ENCODE data around the gene CASD1. TPM values are rescaled to one million over a fixed set of nuclear protein-coding genes. Genes with fewer than 3 reads are reported as not detected.

CASD1 gene
- total and polyA plus RNA-seq, 10 donors, result 11.3 to 39.0 (median 28.5) TPM

DNA sequence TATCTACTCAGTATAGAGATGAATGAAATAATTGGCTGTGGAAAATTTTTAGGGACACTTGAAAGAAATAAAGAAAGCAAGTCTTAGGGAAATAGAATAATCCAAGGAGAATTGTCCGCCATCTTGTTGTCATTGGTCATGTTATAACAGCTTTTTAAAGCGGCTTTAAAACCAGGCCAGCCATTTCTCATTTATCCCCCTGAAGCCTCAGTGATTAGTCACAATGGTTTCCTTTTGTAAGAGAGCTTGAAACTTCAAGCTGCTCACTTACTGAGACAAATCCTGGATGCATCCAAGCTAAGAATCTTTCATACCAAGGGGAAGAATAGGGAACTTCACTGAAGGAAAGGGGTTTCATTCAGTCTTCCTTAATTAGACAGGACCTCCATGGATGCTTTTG, 78.5 kb downstream of the CASD1 start:
- intact Hi-C loops (cut with DNase I; ENCODE audit: low total_unique reads), result no loop called here

DNA sequence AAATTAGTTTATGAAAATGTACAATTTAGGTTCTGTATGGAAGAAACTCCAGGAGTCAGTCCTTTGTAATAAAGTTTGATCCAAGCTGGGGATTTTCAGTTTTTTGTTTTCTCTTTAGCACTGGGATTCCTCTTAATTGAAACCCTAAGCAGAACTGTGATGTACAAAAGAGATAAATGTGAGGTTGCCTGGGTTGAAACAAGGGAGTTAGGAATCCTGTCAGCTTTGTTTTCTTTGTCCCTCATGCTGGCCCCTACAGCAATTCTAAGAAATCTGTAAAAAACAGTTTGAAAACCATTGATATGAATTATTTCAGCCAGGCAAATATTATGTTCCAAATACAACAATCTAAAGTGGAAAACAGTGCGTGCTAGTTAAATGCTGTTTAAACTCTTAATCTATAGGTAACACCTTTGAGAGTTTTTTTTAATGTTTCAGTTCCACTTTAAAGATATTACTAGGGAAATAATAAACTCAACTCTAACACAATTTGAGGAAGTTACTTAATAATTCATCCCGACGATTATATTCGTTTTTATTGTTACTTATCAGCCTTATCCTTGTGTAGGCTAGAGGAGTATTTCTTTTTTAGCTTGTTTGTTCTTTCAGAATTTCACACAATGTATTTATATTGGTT, 81.0 kb downstream of the CASD1 start:
- Histone ChIP-seq H3K9me3 (no peaks in the 10 kb centered on the region), H3K4me3 (peak overlapping the region in 1 of 8 donors; percentile 27), H3K27ac (peak overlapping the region in 2 of 8 donors; percentile 20 to 24), H3K36me3 (peaks cover 0 to 20% (median 2%) of the 10 kb centered on the region in 6 donors), H3K27me3 (replicated peaks in 1 of 7) (no peaks in the 10 kb centered on the region), H3K4me1 (peaks cover 0 to 5% (median 0%) of the 10 kb centered on the region in 6 donors)
- no peak for DNase-seq
- WGBS, 5 donors, result 16 to 36% (median 23%) methylated on average over 4 of the region's 4 CpGs
- TF ChIP-seq POLR2AphosphoS5 (IDR thresholded peaks at IDR 0.05) (no peak), POLR2A (IDR thresholded peaks at IDR 0.05) (no peak)
- TF ChIP-seq, protein P1, sequence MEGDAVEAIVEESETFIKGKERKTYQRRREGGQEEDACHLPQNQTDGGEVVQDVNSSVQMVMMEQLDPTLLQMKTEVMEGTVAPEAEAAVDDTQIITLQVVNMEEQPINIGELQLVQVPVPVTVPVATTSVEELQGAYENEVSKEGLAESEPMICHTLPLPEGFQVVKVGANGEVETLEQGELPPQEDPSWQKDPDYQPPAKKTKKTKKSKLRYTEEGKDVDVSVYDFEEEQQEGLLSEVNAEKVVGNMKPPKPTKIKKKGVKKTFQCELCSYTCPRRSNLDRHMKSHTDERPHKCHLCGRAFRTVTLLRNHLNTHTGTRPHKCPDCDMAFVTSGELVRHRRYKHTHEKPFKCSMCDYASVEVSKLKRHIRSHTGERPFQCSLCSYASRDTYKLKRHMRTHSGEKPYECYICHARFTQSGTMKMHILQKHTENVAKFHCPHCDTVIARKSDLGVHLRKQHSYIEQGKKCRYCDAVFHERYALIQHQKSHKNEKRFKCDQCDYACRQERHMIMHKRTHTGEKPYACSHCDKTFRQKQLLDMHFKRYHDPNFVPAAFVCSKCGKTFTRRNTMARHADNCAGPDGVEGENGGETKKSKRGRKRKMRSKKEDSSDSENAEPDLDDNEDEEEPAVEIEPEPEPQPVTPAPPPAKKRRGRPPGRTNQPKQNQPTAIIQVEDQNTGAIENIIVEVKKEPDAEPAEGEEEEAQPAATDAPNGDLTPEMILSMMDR (IDR thresholded peaks at IDR 0.05 in 8 of 11, conservative IDR thresholded peaks at IDR 0.05 in 3 of 11), result no peak
- intact Hi-C loops (cut with DNase I; ENCODE audit: low total_unique reads), result no loop called here

More for the DNA sequence above, 78.5 kb downstream of the CASD1 start:
- peaks cover 0 to 22% (median 2%) of the 10 kb centered on the region in 6 donors for H3K36me3 ChIP-seq
- no peak for DNase-seq
- H3K4me1 ChIP-seq, result peaks cover 0 to 5% (median 0%) of the 10 kb centered on the region in 6 donors
- TF ChIP-seq POLR2A (IDR thresholded peaks at IDR 0.05), result no peak
- no peak for TF ChIP-seq POLR2AphosphoS5 (IDR thresholded peaks at IDR 0.05)
- TF ChIP-seq, protein P1 (IDR thresholded peaks at IDR 0.05 in 8 of 11, conservative IDR thresholded peaks at IDR 0.05 in 3 of 11), result no peak
- no peak overlapping the region for H3K27ac ChIP-seq
- no peak overlapping the region for H3K4me3 ChIP-seq
- no peaks in the 10 kb centered on the region for H3K9me3 ChIP-seq
- no peaks in the 10 kb centered on the region for H3K27me3 ChIP-seq (replicated peaks in 1 of 7)
- WGBS, 5 donors, result 91 to 100% (median 99%) methylated on average over 2 of the region's 2 CpGs

DNA sequence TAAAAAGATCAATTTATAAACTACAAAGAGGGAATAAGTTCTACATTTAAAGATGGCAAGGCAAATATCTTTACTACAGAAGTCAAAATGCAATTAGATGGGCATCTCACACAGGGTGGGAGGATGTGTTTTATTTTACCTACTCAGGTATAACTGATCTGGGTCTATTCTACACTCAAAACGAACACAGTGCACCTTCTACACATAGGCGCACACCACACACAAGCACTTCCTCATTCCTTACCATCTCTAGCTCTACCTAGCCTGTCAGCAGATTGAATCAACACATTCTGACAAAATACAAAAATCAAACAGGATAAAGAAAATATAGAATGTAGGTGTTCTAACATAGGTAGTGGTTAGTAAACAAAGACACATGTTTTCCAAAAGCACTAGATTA, 81.6 kb downstream of the CASD1 start:
- Histone ChIP-seq H3K27ac (peak overlapping the region in 2 of 8 donors; percentile 20 to 24), H3K4me1 (peaks cover 0 to 5% (median 0%) of the 10 kb centered on the region in 6 donors), H3K9me3 (no peaks in the 10 kb centered on the region), H3K27me3 (replicated peaks in 1 of 7) (no peaks in the 10 kb centered on the region), H3K4me3 (peak overlapping the region in 1 of 8 donors; percentile 27), H3K36me3 (peaks cover 0 to 20% (median 2%) of the 10 kb centered on the region in 6 donors)
- intact Hi-C loops (cut with DNase I; ENCODE audit: low total_unique reads), result no loop called here
- WGBS, 5 donors, result 36 to 59% (median 50%) methylated on average over 2 of the region's 2 CpGs
- no peak for TF ChIP-seq POLR2A (IDR thresholded peaks at IDR 0.05)
- TF ChIP-seq, protein P1 (IDR thresholded peaks at IDR 0.05 in 8 of 11, conservative IDR thresholded peaks at IDR 0.05 in 3 of 11), result no peak
- TF ChIP-seq POLR2AphosphoS5 (IDR thresholded peaks at IDR 0.05), result no peak
- no peak for DNase-seq

DNA sequence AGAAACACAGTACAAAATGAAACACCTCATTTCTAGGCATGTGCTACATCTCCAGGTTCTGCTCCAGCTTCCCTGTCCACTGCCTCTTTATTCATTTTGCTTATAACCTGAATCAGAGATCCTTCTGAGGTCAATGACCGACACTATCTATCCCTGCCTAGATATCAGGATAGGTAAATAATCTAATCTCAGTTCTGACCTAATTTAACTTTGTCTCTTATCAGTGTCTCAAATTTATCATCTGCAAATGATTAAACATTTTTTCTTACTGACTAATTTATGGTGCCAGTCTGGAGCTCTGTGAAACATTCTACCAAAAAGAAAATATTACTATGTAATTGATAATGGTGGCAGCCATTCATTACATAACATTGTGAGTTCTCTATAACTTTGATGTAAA, 85.3 kb downstream of the CASD1 start:
- Histone ChIP-seq H3K27ac (no peak overlapping the region), H3K4me3 (no peak overlapping the region), H3K36me3 (peaks cover 0 to 26% (median 3%) of the 10 kb centered on the region in 6 donors), H3K27me3 (replicated peaks in 1 of 7) (no peaks in the 10 kb centered on the region), H3K9me3 (no peaks in the 10 kb centered on the region), H3K4me1 (peaks cover 0 to 5% (median 0%) of the 10 kb centered on the region in 6 donors)
- TF ChIP-seq, protein P1 (IDR thresholded peaks at IDR 0.05 in 8 of 11, conservative IDR thresholded peaks at IDR 0.05 in 3 of 11), result no peak
- TF ChIP-seq POLR2AphosphoS5 (IDR thresholded peaks at IDR 0.05) (no peak), POLR2A (IDR thresholded peaks at IDR 0.05) (no peak)
- no peak for DNase-seq
- 91 to 100% (median 96%) methylated on average over 1 of the region's 1 CpG for WGBS, 5 donors
- intact Hi-C loops (cut with DNase I; ENCODE audit: low total_unique reads), result no loop called here
